ENCODE measurements around the gene SH3PXD2B.
"Not testable (repeated sequence)": the region's sequence is repeated elsewhere in the genome, so short reads cannot be mapped to it uniquely, and the experiment has no call there.

SH3PXD2B gene

GRCh38 chr5:172485511-172486202 lies 31.3 kb upstream of the SH3PXD2B start:
- no peak for DNase-seq

GRCh38 chr5:172484664-172485063 lies 30.3 kb upstream of the SH3PXD2B start:
- DNase-seq, result no peak

DNA sequence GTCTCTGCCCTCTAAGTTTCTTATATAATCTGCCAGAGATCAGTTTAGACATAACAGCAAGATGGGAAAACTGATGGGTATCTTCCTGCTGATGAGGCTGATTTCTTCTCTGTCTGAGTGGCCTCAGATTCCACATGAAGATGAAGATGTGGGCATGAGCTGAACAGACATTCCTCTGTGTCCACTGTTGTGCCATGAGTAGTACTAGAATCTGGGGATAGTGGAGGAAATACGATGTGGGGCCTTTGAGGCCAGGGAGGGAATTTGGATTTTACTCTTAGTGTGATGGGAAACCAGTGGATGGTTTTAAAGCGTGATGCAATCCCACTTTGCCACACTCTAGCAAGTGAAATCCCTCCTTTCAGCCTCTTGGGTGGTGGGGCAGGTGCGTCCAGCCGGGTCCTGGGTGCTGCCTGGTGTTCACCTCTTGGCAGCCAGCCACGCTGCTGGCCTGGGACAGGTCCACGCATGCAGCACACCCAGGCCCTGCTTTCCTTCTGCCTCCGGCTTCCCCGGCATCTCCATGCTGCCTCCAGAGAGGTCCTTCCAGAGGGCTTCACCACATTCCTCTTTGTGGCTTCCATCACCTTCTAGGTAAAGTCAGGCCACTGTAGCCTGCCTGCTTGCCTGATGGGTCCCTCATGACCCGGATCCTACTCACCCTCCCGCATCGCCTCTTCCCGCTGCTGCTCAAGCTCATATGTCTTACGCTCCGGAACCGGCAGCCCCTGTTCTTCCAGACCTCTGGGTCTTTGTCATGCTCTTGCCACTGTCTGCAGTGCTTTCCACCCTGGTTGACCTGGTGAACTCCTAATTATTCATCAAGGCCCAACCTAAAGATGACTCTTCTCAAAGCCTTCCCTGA lies 28.1 kb upstream of the SH3PXD2B start:
- peak; percentile 20 for DNase-seq

DNA sequence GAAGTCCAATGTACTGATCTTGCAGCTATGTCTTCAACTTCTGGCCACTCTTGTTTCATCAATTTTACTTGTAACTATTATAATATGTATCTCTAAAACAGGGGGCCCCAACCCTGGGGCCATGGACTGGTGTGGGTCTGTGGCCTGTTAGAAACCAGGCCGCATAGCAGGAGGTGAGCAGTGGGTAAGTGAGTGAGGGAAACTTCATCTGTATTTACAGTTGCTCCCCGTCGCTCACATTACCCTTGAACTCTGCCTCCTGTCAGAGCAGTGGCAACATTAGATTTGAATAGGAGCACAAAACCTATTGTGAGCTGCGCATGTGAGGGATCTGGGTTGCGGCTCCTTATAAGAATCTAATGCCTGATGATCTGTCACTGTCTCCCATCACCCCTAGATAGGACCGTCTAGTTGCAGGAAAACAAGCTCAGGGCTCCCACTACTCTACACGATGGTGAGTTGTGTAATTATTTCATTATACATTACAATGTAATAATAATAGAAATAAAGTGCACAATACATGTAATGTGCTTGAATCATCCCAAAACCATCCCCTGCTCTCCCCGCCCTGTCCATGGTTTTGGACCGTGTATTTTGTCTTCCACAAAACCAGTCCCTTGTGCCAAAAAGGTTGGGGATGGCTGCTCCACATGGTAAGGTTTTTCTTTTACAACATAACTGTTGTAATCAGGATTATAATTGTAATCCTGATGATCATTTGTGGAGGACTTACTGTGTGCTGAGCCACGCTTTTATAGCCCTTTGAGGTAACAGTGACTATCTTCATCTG lies 26.9 kb upstream of the SH3PXD2B start:
- no peak for DNase-seq

GRCh38 chr5:172479784-172480115 lies 25.4 kb upstream of the SH3PXD2B start:
- no peak for DNase-seq

DNA sequence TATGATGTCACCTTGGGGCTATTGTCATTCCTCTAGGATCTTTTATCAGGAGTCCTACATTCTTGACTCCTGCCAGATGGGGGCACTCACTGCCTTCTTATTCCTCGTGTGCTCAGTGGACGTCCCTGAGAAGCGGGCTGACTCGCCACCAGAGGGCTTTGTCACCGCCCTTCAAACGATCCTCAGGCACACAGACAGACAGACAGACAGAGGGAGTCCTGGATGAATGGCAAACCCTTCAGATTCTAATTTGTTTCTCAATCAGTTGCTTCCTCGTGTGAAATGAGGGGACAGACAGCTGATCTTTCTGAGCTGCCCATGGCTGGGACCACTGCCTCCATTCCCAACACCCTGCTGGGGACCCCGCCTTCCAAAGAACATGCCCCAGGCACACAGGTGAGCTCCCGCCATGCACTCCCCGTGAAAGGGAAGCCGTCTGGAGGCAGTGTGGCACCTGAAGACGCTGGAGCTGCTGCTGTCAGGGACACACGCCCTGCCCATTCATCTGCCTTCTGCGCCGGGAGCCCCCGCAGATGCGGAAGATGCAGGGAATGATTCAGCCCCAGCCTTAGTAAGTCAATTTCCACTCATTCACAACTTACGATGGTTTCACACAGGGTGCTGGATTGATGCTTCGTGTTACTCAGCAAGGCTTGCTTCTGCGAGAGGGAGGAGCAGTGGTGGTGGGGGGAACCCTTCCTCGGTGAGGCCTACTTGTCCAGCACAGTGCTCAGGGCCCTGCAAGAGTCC lies 24.9 kb upstream of the SH3PXD2B start:
- DNase-seq, result peak; percentile 97

DNA sequence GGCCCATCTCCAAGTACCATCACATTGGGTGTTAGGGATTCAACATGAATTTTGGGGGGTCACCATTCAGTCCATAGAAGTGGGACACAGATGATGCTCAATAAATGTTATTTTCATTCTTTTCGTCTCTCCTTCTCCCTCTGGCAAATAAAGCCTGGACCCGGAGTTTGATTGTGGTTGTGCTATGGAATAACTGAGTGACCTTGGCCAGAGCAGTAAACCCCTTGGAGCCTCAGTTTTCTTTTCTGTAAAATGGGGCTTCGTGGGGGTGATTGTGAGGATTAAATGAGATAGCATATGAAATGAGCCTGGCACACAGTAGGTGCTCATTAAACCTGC lies 24.3 kb upstream of the SH3PXD2B start:
- not testable (repeated sequence) for DNase-seq

GRCh38 chr5:172478256-172478655 lies 23.9 kb upstream of the SH3PXD2B start:
- no peak for DNase-seq

DNA sequence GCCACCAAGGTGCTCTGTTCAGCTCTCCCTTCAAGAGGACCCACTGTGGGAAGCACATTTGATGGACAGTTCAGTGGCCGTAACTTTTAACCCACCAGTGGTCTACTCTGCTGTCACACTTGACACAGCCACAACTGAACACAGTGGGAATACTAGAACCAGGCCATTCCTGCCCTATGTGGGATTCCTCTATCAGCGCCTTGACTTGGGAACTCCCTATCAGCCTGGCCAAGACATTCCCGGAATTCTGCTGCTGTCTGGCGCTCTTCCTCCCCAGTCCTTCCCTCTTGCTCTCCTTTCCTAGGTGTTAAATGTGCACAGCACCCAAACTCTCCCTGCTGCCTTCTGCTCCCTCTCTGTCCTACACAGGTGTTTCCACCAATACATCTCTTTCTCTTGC lies 23.1 kb upstream of the SH3PXD2B start:
- DNase-seq, result no peak

DNA sequence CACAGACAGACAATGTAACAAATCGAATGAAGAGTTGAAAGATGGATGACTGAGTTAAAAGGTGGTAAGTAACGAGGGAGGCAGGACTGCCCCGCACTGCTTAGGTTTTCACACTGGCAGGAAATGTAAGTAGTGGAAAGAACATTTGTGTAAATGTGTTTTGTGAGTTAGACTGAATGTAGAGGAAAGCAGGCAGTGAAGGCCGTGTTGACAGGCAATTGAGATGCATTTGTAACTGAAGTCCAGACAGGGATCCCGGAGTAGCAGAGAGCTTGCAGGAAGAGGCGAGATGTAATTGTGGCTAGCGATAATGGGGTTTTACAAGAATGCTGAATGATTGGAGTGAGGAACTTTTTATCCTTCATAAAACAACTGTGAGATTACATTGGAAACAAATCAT lies 20.0 kb upstream of the SH3PXD2B start:
- no peak for DNase-seq

DNA sequence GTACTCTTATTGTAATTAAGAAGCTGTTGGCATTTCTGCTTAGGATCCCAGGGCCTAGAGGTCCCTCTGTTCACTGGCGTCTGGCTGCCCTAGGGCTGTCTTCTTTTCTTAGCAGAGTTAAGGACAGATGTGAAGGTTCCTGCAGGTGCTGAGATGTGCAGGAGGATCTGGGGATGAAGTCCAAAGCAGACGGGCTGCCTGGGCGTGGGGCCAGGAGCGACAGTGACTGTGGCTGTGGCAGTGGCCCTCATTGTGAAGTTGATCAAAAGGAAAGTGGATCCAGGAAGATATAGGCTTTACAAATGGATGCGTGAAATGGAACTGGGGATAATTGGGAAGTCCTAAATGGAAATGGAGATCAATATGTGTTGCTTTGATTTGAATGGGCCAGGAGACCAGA lies 19.1 kb upstream of the SH3PXD2B start:
- DNase-seq, result no peak

DNA sequence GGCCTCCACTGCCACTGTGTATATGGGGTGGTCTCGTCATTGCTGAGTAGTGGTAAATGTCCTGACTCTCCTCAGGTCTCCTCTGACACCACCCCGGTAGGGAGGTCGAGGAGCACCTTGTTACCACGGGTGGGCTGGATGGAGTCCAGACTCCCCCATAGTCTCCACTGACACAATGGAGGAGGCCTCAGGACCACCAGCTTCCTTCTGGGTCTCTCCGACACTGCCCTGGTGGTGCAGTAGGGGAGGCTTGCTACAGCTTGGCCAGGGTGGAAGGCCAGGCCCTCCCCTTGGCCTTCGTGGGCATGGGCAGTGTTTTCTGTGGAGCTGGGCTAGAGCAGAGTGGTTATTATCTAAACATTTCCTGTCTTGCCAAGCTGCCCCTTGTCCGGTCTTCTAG lies 15.4 kb upstream of the SH3PXD2B start:
- no peak for DNase-seq

GRCh38 chr5:172466062-172466461 lies 11.7 kb upstream of the SH3PXD2B start:
- DNase-seq, result no peak

DNA sequence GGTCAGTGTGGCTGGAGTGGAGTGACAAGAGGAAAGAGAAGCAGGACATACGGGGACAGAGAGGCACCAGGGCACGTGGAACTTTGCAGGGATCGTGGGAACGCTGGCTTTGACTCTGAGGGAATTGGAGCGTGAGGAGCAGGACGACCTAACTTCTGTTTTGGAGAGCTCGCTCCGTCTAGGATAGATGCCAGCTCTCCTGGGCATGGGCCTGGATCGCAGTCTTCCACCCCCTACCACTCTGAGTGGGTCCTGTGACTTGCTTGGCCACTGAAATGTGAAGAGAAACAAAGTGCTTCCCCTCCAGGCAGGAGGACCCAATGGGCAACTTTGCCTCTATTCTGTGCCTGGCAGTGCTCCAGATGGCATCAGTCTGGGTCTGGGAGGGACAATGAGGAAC lies 8.7 kb upstream of the SH3PXD2B start:
- no peak for DNase-seq

DNA sequence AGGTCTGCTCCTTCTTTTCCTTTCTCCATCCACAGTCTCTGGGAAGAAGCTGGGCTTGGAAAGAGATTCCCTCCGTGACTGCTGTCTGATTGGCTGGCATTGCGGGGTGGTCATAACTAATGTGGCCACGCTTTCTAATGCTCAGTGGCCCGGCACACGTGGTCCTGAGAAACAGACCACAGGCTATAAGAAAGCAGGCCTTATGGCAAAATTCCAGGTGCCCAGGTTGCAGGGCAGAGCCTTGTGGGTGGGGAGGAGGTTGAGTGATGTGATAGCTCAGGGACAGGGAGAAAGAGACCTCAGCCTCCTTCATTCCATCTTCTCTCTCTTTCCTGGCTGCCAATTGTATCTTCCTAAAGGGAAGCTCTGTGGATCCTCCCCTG lies 5.4 kb upstream of the SH3PXD2B start:
- DNase-seq, result no peak

DNA sequence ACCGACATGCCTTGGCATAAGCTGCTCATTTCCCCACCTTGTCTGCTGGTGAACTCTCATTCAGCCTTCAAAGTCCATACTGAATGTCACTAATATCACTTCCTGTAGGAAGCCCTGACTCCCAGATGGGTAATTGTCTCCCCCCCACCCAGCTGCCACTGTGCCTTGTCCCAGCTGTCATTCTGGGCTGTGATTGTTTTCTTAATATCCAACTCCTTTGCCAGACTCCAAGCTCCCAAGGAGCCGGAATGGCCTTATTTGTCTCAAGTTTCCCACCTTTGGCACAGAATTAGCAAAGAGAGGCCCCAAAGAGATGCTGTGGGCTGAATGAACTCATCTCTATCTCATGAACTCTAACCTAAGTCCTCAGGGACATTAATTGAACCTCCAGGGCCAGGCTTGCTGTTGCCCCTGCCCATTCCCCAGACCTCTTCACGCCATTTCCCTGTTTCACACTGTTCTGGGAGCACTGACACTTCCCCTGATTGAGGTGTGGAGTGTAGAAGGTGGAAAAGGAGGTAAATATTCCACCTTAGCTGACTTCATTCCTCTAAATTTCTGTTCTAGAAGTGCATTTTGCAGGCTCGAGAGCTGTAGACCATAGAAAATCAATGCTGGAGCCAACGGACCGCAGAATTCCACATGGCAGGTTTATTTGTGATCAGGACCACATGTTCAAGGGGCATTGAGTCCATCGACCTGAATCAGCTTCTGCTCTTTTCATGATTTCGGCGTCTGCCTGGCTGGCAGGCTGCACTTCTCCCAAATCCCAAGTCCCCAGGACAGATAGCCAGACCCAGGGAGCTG lies 4.9 kb upstream of the SH3PXD2B start:
- no peak for DNase-seq

- DNase-seq, result no peak
Observed at GRCh38 chr5:172456076-172456722, 1.9 kb upstream of the SH3PXD2B start.

DNA sequence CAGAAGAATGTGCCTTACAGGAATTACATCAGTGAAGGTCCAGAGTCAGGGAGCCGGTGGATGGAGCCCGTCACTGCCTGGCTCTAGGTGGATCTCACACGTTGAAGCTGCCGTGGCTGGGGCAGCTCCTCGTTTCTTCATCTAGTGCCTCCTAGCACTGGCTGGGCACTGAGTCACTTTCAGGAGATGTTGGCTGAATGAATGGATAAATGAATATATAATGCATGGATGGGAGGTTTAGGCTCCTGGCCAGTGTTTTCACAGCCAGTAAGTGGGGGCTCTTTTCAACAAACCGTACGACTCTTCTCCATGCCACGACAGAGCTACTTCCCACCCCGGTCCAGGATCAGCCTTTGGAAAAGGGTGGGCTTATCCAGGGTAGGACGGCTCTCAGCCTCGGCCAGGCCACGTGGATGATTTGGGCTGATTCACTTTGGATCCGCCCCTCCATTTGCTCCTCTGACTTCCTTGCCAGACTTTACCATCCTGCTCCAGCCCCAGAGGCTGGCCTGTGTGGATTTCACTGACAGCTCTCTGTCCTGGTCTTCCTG lies 1.3 kb upstream of the SH3PXD2B start:
- no peak for DNase-seq

DNA sequence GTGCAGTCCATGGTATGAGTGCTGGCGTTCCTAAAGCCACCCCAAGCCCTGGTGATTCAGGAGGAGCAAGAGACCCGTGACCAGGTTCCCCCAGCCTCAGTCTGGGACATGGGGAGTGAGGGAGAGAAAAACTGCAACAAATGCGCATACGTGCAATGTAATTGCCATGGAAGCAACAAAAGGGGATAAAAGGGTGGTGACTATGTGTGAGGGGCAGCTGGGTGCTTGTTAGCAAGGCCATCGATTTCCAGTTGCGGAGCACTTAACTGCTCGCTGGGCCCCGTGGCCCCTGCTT lies 709 bp upstream of the SH3PXD2B start:
- no peak for DNase-seq

GRCh38 chr5:172453986-172454357 lies 353 bp downstream of the SH3PXD2B start:
- peak; percentile 72 for DNase-seq

- DNase-seq, result peak; percentile 48
Observed at GRCh38 chr5:172453206-172453985, 929 bp downstream of the SH3PXD2B start.
